ENCODE data around the gene AGRN.

Gene AGRN

DNA sequence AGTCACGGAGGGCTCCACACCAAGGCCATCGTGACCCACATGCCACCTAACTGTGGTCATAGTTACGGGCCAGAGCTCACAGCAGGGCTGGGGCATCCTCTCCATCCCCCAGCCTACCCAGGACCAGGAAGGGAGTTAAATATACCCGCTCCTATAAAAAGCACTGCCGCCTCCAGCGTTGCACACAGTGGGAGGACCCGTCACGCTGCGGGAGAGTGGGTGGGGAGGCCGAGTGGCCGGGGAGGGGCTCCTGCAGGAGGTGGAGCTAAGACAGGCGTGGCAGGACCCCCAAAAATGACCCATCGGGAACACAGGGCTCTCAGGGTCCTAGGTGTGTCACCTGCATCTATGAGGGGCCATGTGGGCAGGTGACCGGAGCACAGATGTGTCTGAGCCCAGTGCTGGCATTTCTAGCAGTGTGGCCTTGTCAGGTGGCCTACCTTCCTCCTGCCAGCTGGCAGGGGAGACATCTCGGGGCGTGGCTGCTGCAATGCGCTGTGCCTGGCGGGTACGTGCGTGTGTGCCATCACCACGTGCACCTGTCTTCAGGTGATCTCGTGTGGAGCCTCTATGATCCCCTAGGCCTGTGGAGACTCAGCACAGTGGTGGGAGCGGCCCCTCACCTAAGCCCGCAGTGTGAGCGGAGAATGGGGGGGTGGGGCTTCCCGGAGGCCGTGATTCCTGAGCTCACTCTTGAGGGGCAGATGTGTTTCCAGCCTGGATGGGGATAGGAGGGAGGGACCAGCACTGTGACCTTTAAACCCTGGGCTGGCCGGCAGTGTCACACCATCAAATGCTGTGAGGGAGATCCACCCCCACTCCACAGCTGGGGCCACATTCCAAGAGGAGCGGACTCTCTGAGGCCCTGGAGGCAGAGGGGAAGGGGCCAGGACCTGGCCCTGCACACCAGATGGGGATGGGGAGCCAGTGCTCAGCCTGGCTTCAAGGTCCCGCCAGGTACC lies 17.7 kb downstream of the AGRN start:
- no peak for DNase-seq (ENCODE audit: low read depth in 2 of 2)

DNA sequence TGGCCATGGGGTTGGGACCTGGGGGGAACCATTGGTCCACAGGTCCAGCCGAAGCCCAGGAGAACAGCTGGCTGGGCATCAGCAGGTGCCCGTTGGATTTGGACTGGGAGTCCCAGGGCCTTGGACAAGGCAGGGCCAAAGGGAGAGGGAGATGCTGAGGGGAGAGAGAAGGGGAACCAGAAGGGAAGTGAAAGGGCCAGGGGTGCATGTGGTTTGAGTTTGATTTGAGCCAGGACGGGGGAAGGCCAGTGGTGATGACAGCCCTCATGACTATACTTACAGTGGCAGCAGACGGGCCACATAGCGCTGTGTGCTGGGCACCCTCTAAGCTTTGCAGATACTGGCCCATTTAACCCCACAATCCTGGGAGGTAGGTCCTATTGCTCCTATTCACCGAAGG lies 18.8 kb downstream of the AGRN start:
- DNase-seq (ENCODE audit: low read depth in 2 of 2) = no peak

DNA sequence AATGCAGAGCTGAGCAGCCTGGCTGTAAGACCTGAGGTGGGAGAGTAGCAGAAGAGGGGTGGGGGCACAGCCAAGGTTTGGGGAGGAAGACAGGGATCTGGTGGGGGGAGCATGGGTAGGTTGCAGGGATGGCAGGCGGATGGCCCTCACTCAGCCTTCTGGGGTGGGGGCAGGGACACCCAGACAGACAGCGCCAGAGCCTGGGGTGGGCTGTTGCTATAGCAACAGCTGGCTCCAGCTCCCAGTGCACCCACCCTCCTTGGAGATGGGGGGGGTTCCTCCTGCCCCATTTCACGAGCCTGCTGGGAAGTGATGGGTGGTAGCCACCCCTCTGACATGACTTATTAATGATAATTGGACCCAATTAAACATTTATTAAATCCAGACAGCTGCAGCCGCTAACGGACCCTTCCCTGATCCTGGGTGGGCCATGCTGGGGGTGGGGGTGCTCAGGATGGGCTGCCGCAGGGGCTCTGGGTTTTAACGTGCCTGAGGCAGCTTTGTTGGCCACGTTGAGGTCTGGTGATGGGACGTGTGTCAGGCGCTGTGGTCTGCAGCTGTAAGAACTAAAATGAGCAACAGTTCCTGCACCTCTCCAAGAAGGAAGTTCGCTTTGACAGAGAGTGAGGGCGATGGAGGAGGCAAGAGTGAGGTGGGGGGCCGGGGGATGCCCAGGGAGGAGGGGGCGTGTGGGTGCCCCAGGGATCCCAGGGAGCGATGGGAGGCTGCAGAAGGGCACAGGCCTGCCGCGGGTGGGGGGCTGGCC lies 19.4 kb downstream of the AGRN start:
- no peak for DNase-seq (ENCODE audit: low read depth in 2 of 2)

- peak; percentile 33 to 74 for DNase-seq (ENCODE audit: low read depth in 2 of 2)
Measured at GRCh38 chr1:1040004-1040991, 20.4 kb downstream of the AGRN start.

GRCh38 chr1:1041092-1041523 lies 21.2 kb downstream of the AGRN start:
- no peak for DNase-seq (ENCODE audit: low read depth in 2 of 2)

DNA sequence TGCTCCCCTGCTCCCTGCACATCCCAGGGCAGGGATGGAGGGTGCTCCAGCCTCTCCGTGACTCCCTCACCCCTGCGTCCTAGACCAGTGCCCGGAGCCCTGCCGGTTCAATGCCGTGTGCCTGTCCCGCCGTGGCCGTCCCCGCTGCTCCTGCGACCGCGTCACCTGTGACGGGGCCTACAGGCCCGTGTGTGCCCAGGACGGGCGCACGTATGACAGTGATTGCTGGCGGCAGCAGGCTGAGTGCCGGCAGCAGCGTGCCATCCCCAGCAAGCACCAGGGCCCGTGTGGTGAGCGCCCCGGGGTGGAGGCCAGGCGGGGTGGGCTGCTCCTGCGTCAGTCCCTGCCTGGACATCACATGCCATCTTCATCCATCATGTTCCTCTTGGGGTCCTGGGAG lies 22.0 kb downstream of the AGRN start:
- DNase-seq (ENCODE audit: low read depth in 2 of 2) = no peak

DNA sequence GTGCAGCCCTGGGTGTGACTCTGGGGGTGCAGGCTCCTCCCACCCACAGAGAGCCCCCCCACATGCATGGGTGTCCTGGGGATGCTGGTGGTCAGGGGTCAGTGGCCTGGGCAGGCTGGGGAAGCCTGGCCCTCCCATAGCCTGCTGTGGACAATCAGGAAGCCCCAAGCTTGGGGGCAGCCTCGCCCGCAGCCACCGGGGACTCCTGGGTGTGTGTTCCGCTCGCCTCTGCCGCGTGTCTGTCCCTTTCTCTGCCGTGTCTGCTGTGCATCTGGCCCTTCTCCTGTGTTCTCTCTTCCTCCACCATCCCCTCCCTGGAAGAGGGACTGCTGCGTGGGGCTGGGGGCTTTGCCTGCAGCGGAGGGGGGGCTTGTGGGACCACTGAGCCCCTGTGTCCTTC lies 22.9 kb downstream of the AGRN start:
- DNase-seq (ENCODE audit: low read depth in 2 of 2) = no peak

DNA sequence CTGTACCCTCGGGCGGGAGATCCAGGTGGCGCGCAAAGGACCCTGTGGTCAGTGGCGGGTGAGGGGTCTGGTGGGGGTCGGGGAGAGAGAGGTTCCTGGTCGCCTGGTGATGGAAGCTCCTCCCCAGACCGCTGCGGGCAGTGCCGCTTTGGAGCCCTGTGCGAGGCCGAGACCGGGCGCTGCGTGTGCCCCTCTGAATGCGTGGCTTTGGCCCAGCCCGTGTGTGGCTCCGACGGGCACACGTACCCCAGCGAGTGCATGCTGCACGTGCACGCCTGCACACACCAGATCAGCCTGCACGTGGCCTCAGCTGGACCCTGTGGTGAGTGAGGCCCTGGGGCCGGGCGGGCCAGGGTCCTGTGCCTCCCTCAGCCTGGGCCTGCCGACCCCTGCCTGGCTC lies 23.5 kb downstream of the AGRN start:
- DNase-seq (ENCODE audit: low read depth in 2 of 2) = no peak

- no peak for DNase-seq (ENCODE audit: low read depth in 2 of 2)
Measured at GRCh38 chr1:1043921-1044320, 24.0 kb downstream of the AGRN start.

DNA sequence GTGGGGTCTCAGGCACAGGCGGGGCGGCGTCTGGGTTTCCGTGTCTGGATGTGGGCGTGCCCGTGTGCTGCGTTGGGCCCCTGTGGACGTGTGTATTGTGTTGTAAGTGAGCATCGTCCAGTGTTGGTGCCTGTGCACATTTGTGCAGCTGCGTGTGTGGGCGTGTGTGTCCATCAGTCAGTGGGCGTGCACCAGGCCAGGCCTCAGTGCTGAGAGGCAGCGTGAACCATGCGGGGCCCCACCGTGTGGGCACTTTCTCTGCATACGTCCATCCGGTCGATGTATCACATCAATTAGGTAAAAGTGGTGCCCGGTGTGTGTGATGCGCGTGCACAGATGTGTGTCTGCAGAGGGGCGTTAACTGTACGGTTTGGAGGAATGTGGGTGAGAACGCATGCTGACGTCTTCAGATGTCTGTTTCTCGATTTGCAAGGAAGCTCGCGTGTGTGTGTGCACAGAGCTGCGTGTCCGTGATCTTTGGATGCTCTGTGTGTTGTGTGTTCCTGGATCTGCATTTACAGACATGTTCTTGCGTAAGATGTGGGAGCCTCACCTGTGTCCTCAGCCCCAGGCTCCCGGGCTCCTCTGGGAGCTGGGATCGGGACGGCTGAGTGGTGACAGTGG lies 24.6 kb downstream of the AGRN start:
- no peak for DNase-seq (ENCODE audit: low read depth in 2 of 2)

- DNase-seq (ENCODE audit: low read depth in 2 of 2) = no peak
Measured at GRCh38 chr1:1045129-1045528, 25.2 kb downstream of the AGRN start.

DNA sequence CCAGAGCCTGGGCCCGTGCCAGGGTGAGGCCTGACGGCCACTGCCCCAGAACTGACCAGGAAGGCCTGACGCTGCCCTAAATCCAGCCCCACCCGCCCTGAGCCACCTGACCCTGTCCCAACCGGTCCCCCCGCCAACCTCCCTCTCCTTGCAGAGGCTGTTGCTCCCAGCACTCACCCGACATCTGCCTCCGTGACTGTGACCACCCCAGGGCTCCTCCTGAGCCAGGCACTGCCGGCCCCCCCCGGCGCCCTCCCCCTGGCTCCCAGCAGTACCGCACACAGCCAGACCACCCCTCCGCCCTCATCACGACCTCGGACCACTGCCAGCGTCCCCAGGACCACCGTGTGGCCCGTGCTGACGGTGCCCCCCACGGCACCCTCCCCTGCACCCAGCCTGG lies 26.3 kb downstream of the AGRN start:
- no peak for DNase-seq (ENCODE audit: low read depth in 2 of 2)

- DNase-seq (ENCODE audit: low read depth in 2 of 2) = no peak
Measured at GRCh38 chr1:1046767-1047166, 26.8 kb downstream of the AGRN start.

- DNase-seq (ENCODE audit: low read depth in 2 of 2) = no peak
Measured at GRCh38 chr1:1047407-1047806, 27.5 kb downstream of the AGRN start.

GRCh38 chr1:1047963-1048362 lies 28.0 kb downstream of the AGRN start:
- no peak for DNase-seq (ENCODE audit: low read depth in 2 of 2)

DNA sequence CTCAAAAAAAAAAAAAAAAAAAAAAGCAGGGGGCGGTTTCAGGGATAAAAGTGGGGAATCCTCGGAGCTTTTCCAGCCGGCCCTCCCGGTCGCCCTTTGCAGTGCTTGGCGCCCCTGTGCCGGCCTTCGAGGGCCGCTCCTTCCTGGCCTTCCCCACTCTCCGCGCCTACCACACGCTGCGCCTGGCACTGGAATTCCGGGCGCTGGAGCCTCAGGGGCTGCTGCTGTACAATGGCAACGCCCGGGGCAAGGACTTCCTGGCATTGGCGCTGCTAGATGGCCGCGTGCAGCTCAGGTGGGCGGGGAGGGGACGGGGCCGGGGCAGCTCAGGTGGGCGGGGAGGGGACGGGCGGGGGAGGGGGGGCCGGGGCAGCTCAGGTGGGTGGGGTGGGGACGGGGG lies 28.8 kb downstream of the AGRN start:
- DNase-seq (ENCODE audit: low read depth in 2 of 2) = no peak

DNA sequence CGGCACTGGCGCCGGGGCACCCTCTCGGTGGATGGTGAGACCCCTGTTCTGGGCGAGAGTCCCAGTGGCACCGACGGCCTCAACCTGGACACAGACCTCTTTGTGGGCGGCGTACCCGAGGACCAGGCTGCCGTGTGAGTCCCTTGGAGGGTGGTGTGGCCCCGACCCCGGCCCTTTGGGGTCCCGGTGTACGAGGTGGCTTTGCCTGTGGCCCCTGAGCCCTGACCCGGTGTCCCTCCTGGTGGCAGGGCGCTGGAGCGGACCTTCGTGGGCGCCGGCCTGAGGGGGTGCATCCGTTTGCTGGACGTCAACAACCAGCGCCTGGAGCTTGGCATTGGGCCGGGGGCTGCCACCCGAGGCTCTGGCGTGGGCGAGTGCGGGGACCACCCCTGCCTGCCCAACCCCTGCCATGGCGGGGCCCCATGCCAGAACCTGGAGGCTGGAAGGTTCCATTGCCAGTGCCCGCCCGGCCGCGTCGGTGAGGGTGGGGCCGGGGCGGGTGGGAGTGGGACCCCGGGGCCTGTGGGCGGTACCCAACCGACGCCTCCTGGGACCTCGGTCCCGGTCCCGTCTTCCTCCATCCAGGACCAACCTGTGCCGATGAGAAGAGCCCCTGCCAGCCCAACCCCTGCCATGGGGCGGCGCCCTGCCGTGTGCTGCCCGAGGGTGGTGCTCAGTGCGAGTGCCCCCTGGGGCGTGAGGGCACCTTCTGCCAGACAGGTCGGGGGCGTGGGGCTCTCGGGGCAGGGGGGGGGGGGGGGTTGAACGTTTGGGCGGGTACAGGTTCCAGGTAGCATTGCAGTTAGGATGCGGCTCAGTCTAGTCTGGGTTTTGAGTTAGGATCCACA lies 29.6 kb downstream of the AGRN start:
- DNase-seq (ENCODE audit: low read depth in 2 of 2) = no peak

- DNase-seq (ENCODE audit: low read depth in 2 of 2) = no peak
Measured at GRCh38 chr1:1050577-1051052, 30.7 kb downstream of the AGRN start.

DNA sequence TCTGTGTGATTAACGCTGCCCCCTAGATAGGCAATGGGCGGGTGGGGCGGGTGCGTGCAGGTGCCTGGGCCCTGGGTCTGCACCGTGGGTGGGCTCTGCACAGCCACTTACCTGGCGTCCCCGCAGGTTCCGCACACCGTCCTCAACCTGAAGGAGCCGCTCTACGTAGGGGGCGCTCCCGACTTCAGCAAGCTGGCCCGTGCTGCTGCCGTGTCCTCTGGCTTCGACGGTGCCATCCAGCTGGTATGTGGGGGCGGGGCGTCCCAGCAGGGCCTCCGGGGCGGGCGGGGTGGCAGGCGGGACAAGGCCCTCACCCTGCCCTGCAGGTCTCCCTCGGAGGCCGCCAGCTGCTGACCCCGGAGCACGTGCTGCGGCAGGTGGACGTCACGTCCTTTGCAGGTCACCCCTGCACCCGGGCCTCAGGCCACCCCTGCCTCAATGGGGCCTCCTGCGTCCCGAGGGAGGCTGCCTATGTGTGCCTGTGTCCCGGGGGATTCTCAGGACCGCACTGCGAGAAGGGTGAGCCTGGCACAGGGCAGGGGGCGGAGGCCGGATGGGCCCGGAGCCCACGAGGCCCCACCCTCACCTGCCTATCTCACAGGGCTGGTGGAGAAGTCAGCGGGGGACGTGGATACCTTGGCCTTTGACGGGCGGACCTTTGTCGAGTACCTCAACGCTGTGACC lies 31.3 kb downstream of the AGRN start:
- DNase-seq (ENCODE audit: low read depth in 2 of 2) = no peak

Data from stimulated activated CD8-positive, alpha-beta memory T cell treated with anti-CD3 and anti-CD28 coated beads, Interleukin-7, amount 100 ng/mL, for 4 hours (primary cell).